MM.1S (cell line): ENCODE data around the gene SORL1.

ENCODE experiments used
- DNase-seq: peaks from one replicate; pipeline ENCODE4 v3.0.0-alpha.2; 2015
- H2AFZ ChIP-seq: fragments of 300-600 bp; sonication (generic); 2 replicates; pipeline ENCODE4 v1.6.0; 2016; ENCODE audit warnings: antibody characterized with exemption, low read length
- H3F3A ChIP-seq: fragments of 300-600 bp; sonication (generic); 2 replicates; pipeline ENCODE4 v1.6.1; 2016; ENCODE audit warnings: mild to moderate bottlenecking, antibody characterized with exemption, low read length, moderate library complexity, mixed read lengths; ENCODE audit not compliant: insufficient read depth
- H3K27ac ChIP-seq: fragments of 300-600 bp; sonication (generic); 2 replicates; pipeline ENCODE4 v1.5.1; 2016; ENCODE audit warnings: mild to moderate bottlenecking, low read length
- H3K27me3 ChIP-seq: fragments of 300-600 bp; sonication (generic); replicated peaks from 2 replicates; pipeline ENCODE4 v1.6.0; 2016; ENCODE audit warnings: low read length; ENCODE audit not compliant: insufficient read depth
- H3K36me3 ChIP-seq: fragments of 300-600 bp; sonication (generic); replicated peaks from 2 replicates; pipeline ENCODE4 v1.6.1; 2016; ENCODE audit warnings: mild to moderate bottlenecking, low read length, mixed read lengths; ENCODE audit not compliant: insufficient read depth
- H3K4me1 ChIP-seq: fragments of 300-600 bp; sonication (generic); 2 replicates; pipeline ENCODE4 v1.6.1; 2016; ENCODE audit warnings: low read length, mixed read lengths
- H3K4me2 ChIP-seq: fragments of 300-600 bp; sonication (generic); 2 replicates; pipeline ENCODE4 v1.6.0; 2016; ENCODE audit warnings: low read depth, low read length
- H3K4me3 ChIP-seq: fragments of 300-600 bp; sonication (generic); 2 replicates; pipeline ENCODE4 v1.5.1; 2016; ENCODE audit warnings: low read length, mixed read lengths
- H3K79me2 ChIP-seq: fragments of 300-600 bp; sonication (generic); 2 replicates; pipeline ENCODE4 v1.6.1; 2016; ENCODE audit warnings: mixed run types, low read length, mixed read lengths
- H3K9ac ChIP-seq: fragments of 300-600 bp; sonication (generic); 2 replicates; pipeline ENCODE4 v1.6.1; 2016; ENCODE audit warnings: low read length, mixed read lengths
- H3K9me2 ChIP-seq: fragments of 300-600 bp; sonication (generic); replicated peaks from 2 replicates; pipeline ENCODE4 v1.6.1; 2016; ENCODE audit warnings: mild to moderate bottlenecking, low read length, mixed read lengths; ENCODE audit not compliant: insufficient read depth
- H3K9me3 ChIP-seq: fragments of 300-600 bp; sonication (generic); replicated peaks from 2 replicates; pipeline ENCODE4 v1.6.1; 2016; ENCODE audit warnings: mild to moderate bottlenecking, low read length, mixed read lengths; ENCODE audit not compliant: insufficient read depth
- H4K20me1 ChIP-seq: fragments of 300-600 bp; sonication (generic); 2 replicates; pipeline ENCODE4 v1.6.1; 2016; ENCODE audit warnings: mild to moderate bottlenecking, low read length, moderate library complexity, mixed read lengths; ENCODE audit not compliant: insufficient read depth
- EZH2 ChIP-seq: fragments of 300-600 bp; sonication (generic); optimal IDR thresholded peaks from 2 replicates; pipeline ENCODE3; 2017; ENCODE audit warnings: low read depth, mild to moderate bottlenecking, antibody characterized with exemption, low read length, mixed read lengths
- EZH2phosphoT487 ChIP-seq: fragments of 300-600 bp; sonication (generic); IDR thresholded peaks from 2 replicates; pipeline ENCODE4 v1.6.1; 2018; ENCODE audit warnings: antibody characterized with exemption, low read length
- TF ChIP-seq, protein P1 (sequence below): fragments of 300-600 bp; sonication (generic); IDR thresholded peaks from 2 replicates; pipeline ENCODE4 v1.5.1; 2016; ENCODE audit warnings: antibody characterized with exemption, low read length, mixed read lengths

Gene SORL1

DNA sequence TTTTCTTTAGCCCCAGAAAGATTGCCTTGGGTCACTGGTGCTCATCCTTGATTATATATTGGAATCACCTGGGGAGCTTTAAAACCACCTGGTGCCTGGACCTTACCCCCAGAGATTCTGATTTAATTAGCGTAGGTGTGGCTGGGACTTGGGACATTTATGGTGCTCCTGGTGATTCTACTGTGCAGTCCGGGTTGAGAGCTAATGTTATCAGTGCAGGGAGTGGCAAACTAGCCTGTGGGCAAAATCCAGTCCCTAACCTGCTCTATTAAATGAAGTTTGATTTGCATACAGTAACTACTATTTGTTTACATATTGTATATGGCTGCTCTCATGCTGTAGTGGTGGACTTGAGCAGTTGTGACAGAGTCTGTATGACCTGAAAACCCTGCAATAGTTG, 134.6 kb downstream of the SORL1 start:
- TF ChIP-seq EZH2phosphoT487 (no peak), EZH2 (no peak)
- TF ChIP-seq, protein P1, sequence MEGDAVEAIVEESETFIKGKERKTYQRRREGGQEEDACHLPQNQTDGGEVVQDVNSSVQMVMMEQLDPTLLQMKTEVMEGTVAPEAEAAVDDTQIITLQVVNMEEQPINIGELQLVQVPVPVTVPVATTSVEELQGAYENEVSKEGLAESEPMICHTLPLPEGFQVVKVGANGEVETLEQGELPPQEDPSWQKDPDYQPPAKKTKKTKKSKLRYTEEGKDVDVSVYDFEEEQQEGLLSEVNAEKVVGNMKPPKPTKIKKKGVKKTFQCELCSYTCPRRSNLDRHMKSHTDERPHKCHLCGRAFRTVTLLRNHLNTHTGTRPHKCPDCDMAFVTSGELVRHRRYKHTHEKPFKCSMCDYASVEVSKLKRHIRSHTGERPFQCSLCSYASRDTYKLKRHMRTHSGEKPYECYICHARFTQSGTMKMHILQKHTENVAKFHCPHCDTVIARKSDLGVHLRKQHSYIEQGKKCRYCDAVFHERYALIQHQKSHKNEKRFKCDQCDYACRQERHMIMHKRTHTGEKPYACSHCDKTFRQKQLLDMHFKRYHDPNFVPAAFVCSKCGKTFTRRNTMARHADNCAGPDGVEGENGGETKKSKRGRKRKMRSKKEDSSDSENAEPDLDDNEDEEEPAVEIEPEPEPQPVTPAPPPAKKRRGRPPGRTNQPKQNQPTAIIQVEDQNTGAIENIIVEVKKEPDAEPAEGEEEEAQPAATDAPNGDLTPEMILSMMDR = no peak
- H3K27ac ChIP-seq = no peak overlapping the region
- H3K4me3 ChIP-seq = no peak overlapping the region
- no peaks in the 10 kb centered on the region for H3K79me2 ChIP-seq
- H3K36me3 ChIP-seq = no peaks in the 10 kb centered on the region
- DNase-seq = no peak
- H3K9me3 ChIP-seq = no peaks in the 10 kb centered on the region
- no peak overlapping the region for H3K9ac ChIP-seq
- no peaks in the 10 kb centered on the region for H3F3A ChIP-seq
- H3K4me2 ChIP-seq = no peak overlapping the region
- no peaks in the 10 kb centered on the region for H3K27me3 ChIP-seq
- H4K20me1 ChIP-seq = no peaks in the 10 kb centered on the region
- no peak overlapping the region for H2AFZ ChIP-seq
- no peaks in the 10 kb centered on the region for H3K4me1 ChIP-seq
- no peaks in the 10 kb centered on the region for H3K9me2 ChIP-seq

DNA sequence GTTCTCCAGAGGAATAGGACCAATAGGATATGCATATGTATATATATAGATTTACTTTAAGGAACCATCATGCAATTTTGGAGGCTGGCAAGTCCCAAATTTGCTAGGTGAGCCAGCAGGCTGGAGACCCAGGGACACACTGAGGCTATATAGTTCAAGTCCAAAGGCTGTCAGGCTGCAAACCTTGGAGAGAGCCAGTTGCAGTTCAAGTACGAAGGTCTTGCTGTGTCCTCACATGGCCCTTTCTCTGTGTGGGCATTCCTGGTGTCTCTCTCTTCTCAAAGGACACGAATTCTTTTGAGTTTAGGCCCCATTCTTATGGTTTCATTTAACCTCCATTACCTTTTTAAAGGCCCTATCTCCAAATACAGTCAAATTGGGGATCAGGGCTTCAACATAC, 135.1 kb downstream of the SORL1 start:
- no peak for DNase-seq
- TF ChIP-seq EZH2phosphoT487 (no peak), EZH2 (no peak)
- TF ChIP-seq, protein P1 = no peak
- Histone ChIP-seq H3K9me3 (no peaks in the 10 kb centered on the region), H3K36me3 (no peaks in the 10 kb centered on the region), H3K4me3 (no peak overlapping the region), H3K27ac (no peak overlapping the region), H3K4me1 (no peaks in the 10 kb centered on the region), H2AFZ (no peak overlapping the region), H3F3A (no peaks in the 10 kb centered on the region), H3K27me3 (no peaks in the 10 kb centered on the region), H4K20me1 (no peaks in the 10 kb centered on the region), H3K4me2 (no peak overlapping the region), H3K9me2 (no peaks in the 10 kb centered on the region), H3K79me2 (no peaks in the 10 kb centered on the region), H3K9ac (no peak overlapping the region)

DNA sequence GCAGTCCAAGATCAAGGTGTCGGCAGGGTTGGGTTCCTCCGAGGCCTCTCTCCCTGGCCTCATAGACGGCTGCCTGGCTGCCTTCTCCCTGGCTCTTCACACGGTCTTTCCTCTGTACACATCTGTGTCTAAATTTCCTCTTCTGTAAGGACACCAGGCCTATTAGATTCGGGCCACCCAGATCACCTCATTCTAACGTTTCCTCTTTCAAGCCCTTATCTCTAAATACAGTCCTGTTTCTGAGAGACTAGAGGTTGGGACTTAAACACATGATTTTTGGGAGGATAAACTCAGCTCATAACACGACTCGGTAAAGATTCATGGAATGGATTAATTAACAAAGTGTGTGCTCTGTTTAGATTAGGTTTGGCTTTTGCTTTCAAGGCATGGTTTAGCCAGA, 136.6 kb downstream of the SORL1 start:
- TF ChIP-seq EZH2phosphoT487 (no peak), EZH2 (no peak)
- TF ChIP-seq, protein P1 = no peak
- Histone ChIP-seq H4K20me1 (no peaks in the 10 kb centered on the region), H3K27me3 (no peaks in the 10 kb centered on the region), H3K9me3 (no peaks in the 10 kb centered on the region), H3K4me2 (no peak overlapping the region), H3K4me1 (no peaks in the 10 kb centered on the region), H3K27ac (no peak overlapping the region), H3K4me3 (no peak overlapping the region), H3K79me2 (no peaks in the 10 kb centered on the region), H3K9me2 (no peaks in the 10 kb centered on the region), H2AFZ (no peak overlapping the region), H3F3A (no peaks in the 10 kb centered on the region), H3K36me3 (no peaks in the 10 kb centered on the region), H3K9ac (no peak overlapping the region)
- DNase-seq = no peak
